GM06990 (cell line): ENCODE measurements around the gene RNFT2.

Source experiments
- DNase-seq: peaks from one replicate; pipeline ENCODE4 v3.0.0-alpha.2; 2011; ENCODE audit not compliant: insufficient read length; ENCODE audit errors: extremely low read depth
- H3K27me3 ChIP-seq: replicated peaks from 2 replicates; pipeline ENCODE4 v1.6.0; 2011; ENCODE audit warnings: low read length; ENCODE audit not compliant: control insufficient read depth, insufficient read depth
- H3K36me3 ChIP-seq: 2 replicates; pipeline ENCODE4 v1.5.1; 2011; ENCODE audit warnings: low read length; ENCODE audit not compliant: control insufficient read depth, insufficient read depth
- H3K4me3 ChIP-seq: replicated peaks from 2 replicates; pipeline ENCODE4 v1.5.1; 2011; ENCODE audit warnings: low read depth, mild to moderate bottlenecking, control low read depth, low read length
- CTCF ChIP-seq: IDR thresholded peaks from 2 replicates; pipeline ENCODE4 v1.5.1; 2011; ENCODE audit warnings: low read length, control low read depth, mild to moderate bottlenecking, inconsistent platforms; ENCODE audit not compliant: insufficient read depth, poor library complexity, severe bottlenecking

The RNFT2 gene

GRCh38 chr12:116863275-116863767, 125.2 kb downstream of the RNFT2 start:
- Histone ChIP-seq H3K4me3 (no peak overlapping the region), H3K27me3 (no peaks in the 10 kb centered on the region; the same call in none of the 2 replicates), H3K36me3 (no peaks in the 10 kb centered on the region)
- DNase-seq = no peak
- TF ChIP-seq CTCF = peak; percentile 70

- no peaks in the 10 kb centered on the region; the same call in 1 of the 2 replicates for H3K27me3 ChIP-seq
- no peak for DNase-seq
- no peaks in the 10 kb centered on the region for H3K36me3 ChIP-seq
- no peak for TF ChIP-seq CTCF
- no peak overlapping the region for H3K4me3 ChIP-seq
Observed at GRCh38 chr12:116864371-116865160, 126.5 kb downstream of the RNFT2 start.

- no peak for DNase-seq
- no peak for TF ChIP-seq CTCF
Observed at GRCh38 chr12:116867523-116867922, 129.4 kb downstream of the RNFT2 start.

GRCh38 chr12:116870306-116870705, 132.2 kb downstream of the RNFT2 start:
- TF ChIP-seq CTCF = no peak
- Histone ChIP-seq H3K4me3 (no peak overlapping the region), H3K36me3 (no peaks in the 10 kb centered on the region), H3K27me3 (no peaks in the 10 kb centered on the region; the same call in 1 of the 2 replicates)
- DNase-seq = no peak

More at GRCh38 chr12:116867523-116867922, 129.4 kb downstream of the RNFT2 start:
- Histone ChIP-seq H3K36me3 (no peaks in the 10 kb centered on the region), H3K4me3 (no peak overlapping the region), H3K27me3 (no peaks in the 10 kb centered on the region; the same call in 1 of the 2 replicates)

GRCh38 chr12:116874324-116874995, 136.3 kb downstream of the RNFT2 start:
- no peak for DNase-seq
- TF ChIP-seq CTCF = no peak
- Histone ChIP-seq H3K4me3 (no peak overlapping the region), H3K36me3 (no peaks in the 10 kb centered on the region), H3K27me3 (no peaks in the 10 kb centered on the region; the same call in 1 of the 2 replicates)
